NCI-H69 (cell line): ENCODE data around the gene DPPA5.
A peak's percentile ranks its signal among the peaks of the same experiment; 100 is the strongest.
"Not testable (repeated sequence)": the region's sequence is repeated elsewhere in the genome, so short reads cannot be mapped to it uniquely, and the experiment has no call there.

Experiments
- DNase-seq: peaks from one replicate; lab custom pipeline; 2025; lab: John Stamatoyannopoulos, UW

The DPPA5 gene

GRCh38 chr6:73353636-73354593, at the start of gene DPPA5:
DPPA5 (minus strand) TSS chr6:73354276; CDS start chr6:73354225, 51 bp downstream.
- DNase-seq: no peak

- DNase-seq: no peak
These were observed 46.6 kb upstream of the DPPA5 start for GRCh38 chr6:73400656-73401055.

DNA sequence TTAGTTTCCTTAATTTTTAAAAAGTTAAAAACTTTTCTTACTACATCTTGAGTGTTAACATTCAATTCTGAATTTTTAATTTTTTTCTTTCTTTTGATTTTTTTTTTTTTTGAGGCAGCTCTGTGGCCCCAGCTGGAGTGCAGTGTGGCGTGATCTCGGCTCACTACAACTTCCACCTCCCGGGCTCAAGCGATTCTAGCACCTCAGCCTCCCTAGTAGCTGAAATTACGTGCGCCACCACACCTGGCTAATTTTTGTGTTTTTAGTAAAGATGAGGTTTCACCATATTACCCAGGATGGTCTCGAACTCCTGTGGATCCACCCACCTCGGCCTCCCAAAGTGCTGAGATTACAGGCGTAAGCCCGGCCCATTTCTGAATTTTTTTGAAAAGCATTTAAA, 41.8 kb upstream of the DPPA5 start:
- DNase-seq: no peak

- DNase-seq: peak; percentile 90
These were observed 40.7 kb upstream of the DPPA5 start, which contains the start of gene DDX43 for GRCh38 chr6:73394577-73395354. DDX43 (plus strand) TSS chr6:73394828; CDS start chr6:73394906, 78 bp downstream.

DNA sequence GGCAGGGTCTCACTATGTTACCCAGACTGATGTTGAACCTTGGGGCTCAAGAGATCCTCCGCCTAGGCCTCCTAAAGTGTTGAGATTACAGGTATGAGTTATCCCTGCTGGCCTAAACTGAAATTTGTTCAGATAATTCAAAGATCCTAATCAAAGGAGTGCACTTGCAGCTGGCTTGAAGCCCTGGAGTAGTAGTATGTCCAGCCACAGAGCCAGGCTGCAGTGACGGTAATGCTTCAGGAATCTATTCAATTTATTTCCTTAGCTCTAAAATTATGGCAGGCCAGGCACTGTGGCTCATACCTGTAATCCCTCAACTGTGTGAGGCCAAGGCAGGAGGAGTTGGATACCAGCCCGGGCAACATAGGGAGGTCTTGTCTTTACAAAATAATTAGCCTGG, 39.2 kb upstream of the DPPA5 start:
- no peak for DNase-seq

- DNase-seq: peak; percentile 33
These were observed 38.1 kb upstream of the DPPA5 start for GRCh38 chr6:73392188-73392587.

GRCh38 chr6:73391675-73392074, 37.6 kb upstream of the DPPA5 start:
- DNase-seq: no peak

DNA sequence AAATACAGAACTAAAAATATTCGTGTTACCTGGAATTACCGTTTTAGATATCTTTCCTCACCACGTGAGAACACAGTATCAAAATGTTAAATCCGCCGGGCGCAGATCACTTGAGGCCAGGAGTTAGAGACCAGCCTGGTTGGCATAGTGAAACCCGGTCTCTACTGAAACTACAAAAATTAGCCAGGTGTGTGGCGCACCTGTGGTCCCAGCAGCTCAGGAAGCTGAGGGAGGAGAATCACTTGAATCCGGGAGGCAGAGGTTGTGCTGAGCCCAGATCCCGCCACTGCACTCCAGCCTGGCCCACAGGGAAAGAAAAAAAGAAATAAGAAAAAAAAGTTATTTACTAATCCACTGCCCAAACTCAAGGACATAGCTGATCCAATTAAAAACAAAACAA, 35.8 kb upstream of the DPPA5 start:
- DNase-seq: peak; percentile 39

- DNase-seq: peak; percentile 81
These were observed 34.9 kb upstream of the DPPA5 start for GRCh38 chr6:73388800-73389512.

DNA sequence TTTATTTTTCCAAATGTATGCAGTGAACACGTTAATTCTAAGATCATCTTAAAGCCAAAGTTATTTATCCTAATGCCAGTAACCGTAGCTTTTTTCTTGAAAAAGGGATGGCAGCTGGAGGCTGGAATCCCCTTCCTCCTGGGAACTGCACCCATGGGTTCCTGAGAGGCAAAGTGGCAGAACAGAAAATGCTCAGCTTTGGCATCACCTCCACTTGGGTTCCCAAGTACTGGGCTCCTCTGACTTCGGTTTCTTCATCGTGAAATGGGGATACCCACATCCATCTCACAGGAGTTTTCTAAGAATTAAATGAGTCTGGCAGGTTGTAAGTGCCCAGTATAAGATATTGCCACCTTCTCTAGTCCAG, 34.3 kb upstream of the DPPA5 start:
- DNase-seq: no peak

DNA sequence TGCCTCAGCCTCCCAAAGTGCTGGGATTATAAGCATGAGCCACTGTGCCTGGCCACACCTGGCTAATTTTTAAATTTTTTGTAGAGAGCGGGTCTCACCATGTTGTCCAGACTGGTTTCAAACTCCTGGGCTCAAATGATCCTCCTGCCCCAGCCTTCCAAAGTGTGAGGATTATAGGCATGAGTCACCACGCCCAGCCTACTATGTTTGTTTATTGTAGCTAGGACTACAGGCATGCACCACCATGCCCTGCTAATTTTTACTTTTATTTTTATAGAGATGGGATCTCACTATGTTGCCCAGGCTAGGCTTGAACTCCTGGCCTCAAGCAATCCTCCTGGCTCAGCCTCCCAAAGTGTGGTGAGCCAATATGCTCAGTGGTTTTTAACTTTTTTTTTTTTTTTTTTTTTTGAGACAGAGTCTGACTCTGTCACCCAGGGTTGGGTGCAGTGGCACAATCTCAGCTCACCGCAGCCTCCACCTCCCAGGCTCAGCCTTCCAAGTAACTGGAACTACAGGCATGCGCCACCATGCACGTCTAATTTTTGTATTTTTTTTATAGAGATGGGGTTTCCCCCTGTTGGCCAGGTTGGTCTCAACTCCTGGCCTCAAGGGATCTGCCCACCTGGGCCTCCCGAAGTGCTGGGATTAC, 28.5 kb upstream of the DPPA5 start:
- DNase-seq: no peak

- not testable (repeated sequence) for DNase-seq
These were observed 27.5 kb upstream of the DPPA5 start for GRCh38 chr6:73381531-73381930.

DNA sequence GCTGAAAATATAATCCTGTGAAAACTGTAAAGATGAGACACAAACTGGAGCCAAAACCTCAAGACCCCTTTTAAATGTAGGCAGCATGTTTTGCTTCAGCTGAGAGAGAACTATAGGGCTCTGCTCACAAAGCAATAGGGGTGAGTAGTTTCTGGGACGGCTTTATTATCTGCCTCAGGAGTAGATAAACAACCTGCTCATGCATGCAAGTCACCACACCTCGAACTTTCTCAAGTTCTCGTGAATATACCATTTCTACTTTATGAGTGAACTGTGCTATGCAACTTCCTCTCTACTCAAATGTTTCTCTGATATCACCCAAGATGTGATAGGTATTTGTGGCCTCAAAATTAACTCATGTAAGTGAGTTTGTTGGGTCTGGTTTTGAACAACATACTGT, 23.1 kb upstream of the DPPA5 start:
- DNase-seq: no peak

GRCh38 chr6:73375216-73375615, 21.1 kb upstream of the DPPA5 start:
- DNase-seq: no peak

DNA sequence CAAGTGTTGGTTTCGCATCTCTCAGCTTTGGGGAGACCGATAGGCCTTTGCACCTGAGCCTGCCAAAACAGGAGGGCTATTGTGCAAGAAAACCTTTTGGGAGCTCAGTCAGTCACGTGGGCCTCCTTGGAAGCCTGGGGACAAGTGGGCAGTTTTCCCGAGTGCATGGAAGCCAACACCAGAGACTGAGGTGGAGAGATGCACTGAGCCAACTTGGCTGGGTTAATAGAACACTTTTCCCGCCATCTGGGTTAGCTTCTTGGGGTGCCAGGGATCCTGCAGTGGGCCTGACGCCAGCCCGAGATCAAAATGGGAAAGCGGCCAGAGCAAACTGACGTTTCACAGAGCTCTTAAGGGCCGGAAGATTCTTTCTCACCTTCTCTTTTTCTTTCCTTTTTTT, 18.4 kb upstream of the DPPA5 start:
- DNase-seq: no peak

- no peak for DNase-seq
These were observed 17.9 kb upstream of the DPPA5 start for GRCh38 chr6:73371984-73372383.

DNA sequence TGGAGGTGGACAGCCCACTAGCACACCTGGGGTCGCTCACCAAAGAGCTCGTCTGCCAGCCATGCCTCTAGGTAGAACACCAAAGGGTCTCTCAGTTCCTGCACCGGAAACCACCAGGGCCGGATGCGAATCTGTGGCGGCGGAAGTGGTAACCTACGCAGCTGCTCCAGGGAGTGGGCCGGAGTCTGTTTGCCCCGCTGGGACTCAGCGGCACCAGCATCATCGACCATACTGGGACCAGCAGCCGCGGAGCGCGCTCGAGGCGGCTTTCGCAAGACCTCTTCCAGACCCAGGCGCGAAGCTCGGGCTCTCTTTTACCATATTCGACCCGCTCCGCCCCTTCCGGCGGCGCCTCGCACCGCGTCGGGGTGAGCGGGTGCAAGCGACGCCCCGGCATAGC, 15.5 kb upstream of the DPPA5 start, which contains the start of gene OOEP:
TSS of gene OOEP (minus strand) at position 335 of the 400 bp plus-strand sequence. CDS start at position 230, 105 bp downstream.
- no peak for DNase-seq

DNA sequence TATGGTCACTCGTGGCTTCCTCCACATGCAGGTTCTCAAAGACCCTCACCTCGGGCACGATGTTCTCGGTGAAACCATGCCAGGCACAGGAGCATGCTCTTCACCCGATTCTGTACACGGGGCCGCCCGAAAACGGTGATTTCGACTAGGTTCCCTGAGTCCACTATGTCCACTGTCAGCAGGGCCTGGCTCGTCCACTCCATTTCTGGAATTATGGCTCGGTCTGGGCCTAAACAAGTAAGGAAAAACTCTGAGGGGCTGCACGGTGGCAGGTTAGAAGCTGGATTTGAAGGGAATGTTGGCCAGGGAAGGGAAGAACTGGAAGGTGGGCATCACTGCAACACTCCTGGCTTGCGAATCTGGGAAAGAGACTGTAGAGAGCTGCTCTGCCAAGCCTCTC, 15.1 kb upstream of the DPPA5 start:
- DNase-seq: no peak

- DNase-seq: no peak
These were observed 14.6 kb upstream of the DPPA5 start for GRCh38 chr6:73368675-73369074.

DNA sequence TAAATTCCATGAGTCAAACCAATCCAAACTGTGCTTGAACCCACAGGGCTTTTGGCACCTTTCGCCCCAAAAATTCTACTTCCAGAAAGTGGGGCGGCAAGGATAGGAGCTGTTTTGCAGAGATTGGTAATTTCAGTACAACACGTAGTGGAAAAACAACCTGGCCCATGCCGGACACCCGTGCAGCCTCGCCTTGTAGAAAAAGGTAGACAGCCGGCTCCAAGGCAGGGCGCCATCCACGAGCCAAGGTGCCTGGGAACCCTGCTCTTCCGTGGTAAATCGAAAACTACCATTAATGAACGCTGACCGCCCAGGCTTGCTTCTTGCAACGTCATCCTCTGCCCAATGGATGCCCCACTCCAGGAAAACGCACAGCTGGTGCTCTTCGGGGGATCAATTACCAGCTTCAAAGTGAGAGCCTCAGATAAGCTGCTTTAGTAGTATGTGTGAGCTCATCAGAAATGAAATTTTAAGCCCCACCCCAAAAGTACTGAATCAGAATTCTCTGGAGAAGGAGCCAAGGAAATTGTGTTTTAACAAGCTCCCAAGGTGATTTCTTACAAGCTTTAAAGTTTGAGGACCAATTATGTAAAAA, 13.8 kb upstream of the DPPA5 start:
- DNase-seq: peak; percentile 49

- DNase-seq: no peak
These were observed 10.5 kb upstream of the DPPA5 start for GRCh38 chr6:73364549-73364948.
